HG02885 (cell line): ENCODE data around the gene SCN1A.
A peak's percentile ranks its signal among the peaks of the same experiment; 100 is the strongest.
"Not testable (repeated sequence)": the region's sequence is repeated elsewhere in the genome, so short reads cannot be mapped to it uniquely, and the experiment has no call there.

Source experiments
- ATAC-seq: cut with Tn5 transposase; IDR thresholded peaks from one replicate; pipeline ENCODE4 v1.9.1; 2021; ENCODE audit warnings: mild to moderate bottlenecking; ENCODE audit not compliant: unreplicated experiment, poor library complexity

SCN1A gene

GRCh38 chr2:166127217-166128155, at the start of gene SCN1A:
Gene SCN1A, minus strand, starts transcription at chr2:166128020. Its CDS starts 54,399 bp downstream, at chr2:166073621.
- peak; percentile 78 for ATAC-seq

- ATAC-seq, result no peak
Observed at GRCh38 chr2:166173263-166173662, 45.4 kb upstream of the SCN1A start.

DNA sequence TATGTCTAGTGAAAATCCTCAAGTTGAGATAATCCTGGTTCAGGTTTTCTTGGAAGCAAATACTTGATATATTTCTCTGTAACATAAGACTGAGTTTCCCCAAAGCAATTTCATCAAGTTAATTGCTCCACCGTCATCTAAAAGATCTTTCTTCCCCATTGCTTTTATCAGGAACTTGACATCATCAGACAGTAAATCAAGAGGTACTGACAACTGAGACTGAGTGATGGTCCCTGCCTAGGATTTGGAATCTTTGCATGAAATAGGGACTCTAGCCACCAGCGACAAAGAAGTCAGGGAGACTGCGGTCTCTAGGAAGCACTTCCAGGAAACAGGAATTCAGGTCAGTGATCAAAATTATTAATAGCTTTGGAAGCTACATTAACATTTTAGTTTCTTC, 43.4 kb upstream of the SCN1A start:
- ATAC-seq, result no peak

GRCh38 chr2:166170356-166170755, 42.5 kb upstream of the SCN1A start:
- ATAC-seq, result peak; percentile 91

DNA sequence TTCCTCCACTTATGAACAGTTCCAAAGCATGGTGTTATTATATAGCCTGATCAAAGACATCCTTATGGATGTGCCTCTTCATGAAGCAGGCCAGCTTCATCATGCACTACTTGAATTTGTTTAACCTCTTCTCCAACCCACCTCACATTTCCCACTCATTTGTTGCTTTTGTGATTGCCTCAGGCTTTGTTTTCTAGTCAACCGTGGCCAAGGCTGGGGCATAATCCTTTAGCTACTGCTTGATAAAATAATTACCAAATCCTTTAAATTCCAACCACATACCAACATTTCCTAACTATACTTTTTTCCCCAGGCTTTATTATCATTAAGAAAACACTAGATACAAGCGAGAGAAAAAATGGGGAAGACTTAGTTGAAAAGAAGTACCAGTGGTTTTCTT, 39.6 kb upstream of the SCN1A start:
- no peak for ATAC-seq

- ATAC-seq, result no peak
Observed at GRCh38 chr2:166163775-166164174, 36.0 kb upstream of the SCN1A start.

DNA sequence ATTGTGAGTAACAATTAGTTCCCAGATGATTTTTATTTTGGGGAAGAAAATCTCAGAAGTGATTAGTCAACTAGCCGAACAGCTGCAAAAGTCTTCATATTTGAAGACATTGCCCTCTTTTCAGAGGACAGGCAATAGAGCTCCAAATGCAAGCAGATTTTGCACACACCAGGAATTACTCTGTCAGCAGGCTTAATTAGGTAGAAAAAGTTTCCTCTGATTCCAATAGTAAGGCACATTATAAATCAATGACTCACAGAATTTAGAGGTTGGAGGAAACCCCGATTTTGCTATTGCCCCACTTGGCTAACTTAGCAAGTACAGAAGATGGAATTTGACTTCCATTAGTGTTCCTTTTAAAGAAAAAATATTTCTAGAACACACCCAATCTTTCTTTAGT, 30.7 kb upstream of the SCN1A start:
- no peak for ATAC-seq

- no peak for ATAC-seq
Observed at GRCh38 chr2:166157578-166157977, 29.8 kb upstream of the SCN1A start.

DNA sequence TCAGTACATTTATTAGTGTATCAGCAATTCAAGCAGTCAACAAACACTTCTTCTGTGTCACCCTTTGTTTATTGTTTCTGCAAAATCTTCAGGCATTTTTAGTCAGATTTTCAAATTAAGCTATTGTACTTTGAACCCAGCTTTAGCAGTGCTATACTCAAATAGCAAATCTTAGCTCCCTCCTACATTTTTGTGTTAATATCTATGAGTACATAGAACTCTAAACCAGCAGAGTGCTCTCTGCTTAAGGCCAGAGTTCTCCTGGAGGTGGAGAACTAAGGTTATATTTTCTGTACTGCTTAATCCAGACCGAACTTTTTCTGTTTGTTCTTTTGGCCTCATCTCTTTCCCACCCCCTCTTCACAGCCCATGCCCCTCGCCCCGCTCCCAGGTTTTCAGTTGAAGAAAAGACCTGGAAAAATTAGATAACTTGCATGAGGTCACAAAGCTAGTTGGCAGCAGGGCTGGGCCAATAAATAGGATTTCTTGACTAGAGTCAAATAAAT, 29.2 kb upstream of the SCN1A start:
- no peak for ATAC-seq

DNA sequence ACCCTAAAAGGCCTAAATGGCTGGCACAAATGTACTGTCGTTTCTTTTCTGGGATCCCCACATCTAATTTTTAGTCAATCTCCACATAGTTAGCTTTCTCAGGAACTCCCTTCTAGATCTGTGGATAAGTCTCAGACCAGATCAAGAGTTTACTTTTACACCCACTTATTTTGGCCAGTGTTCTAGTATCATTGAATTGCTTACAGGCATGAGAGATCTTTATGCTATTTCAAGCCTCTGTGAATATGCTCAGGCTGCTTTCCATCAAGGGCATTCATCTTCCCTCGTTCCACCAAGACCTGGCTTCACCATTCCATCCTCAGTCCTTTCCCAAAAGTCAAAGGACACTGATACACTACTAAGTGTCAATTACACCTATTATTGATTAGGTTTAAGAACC, 27.8 kb upstream of the SCN1A start:
- no peak for ATAC-seq

- ATAC-seq, result no peak
Observed at GRCh38 chr2:166154685-166155338, 27.0 kb upstream of the SCN1A start.

DNA sequence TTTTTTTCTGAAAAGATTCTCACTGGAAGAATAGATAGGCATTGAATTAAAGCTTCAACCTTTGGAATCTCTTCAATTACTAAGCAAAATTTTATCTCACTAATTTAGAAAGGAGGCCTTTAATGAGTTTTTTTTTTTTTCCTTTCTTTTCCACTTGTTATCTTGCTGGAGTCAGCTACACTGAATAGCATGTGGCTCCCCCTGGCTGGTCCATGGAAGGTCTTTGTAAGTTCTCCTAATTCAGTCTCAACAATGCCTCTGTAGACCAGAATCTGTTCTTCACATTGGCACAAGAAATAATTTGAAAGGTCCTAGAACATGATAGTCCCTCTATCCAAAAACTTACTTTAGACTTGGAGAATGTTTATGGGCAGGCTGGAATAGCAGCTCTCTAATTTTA, 24.2 kb upstream of the SCN1A start:
- no peak for ATAC-seq

GRCh38 chr2:166148500-166149400, 20.9 kb upstream of the SCN1A start:
- no peak for ATAC-seq

GRCh38 chr2:166147883-166148282, 20.1 kb upstream of the SCN1A start:
- ATAC-seq, result no peak

GRCh38 chr2:166144071-166144470, 16.3 kb upstream of the SCN1A start:
- no peak for ATAC-seq

DNA sequence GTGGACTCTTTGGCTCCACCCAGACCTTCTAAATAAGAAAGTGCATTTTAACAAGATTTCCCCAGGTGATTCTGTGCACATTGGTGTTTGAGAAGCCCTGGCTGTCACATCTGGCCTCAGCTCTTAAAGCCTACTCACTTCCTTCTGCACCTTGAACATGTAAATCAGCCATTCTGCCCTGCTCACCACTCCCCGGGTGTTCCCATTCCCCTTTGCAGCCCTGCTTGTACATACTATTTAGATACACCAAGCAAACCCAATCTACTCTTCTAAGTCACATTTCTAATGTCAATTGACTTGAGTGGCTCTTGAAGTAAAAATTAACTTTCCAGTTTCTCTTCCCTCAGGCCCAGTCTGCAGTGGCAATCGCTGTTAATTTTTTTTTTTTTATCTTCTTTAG, 13.1 kb upstream of the SCN1A start:
- ATAC-seq, result no peak

- ATAC-seq, result no peak
Observed at GRCh38 chr2:166140475-166140874, 12.7 kb upstream of the SCN1A start.

DNA sequence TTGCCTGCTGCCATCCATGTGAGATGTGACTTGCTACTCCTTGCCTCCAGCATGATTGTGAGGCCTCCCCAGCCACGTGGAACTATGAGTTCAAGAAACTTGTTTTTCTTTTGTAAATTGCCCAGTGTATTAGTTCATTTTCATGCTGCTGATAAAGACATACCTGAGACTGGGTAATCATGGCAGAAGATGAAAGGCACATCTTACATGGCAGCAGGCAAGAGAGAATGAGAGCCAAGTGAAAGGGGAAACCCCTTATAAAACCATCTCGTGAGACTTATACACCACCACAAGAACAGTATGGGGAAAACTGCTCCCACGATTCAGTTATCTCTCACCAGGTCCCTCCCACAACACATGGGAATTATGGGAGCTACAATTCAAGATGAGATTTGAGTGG, 11.7 kb upstream of the SCN1A start:
- not testable (repeated sequence) for ATAC-seq

GRCh38 chr2:166138667-166139066, 10.8 kb upstream of the SCN1A start:
- no peak for ATAC-seq

- ATAC-seq, result no peak
Observed at GRCh38 chr2:166138144-166138543, 10.3 kb upstream of the SCN1A start.
